NCI-H1092 (cell line): ENCODE results near the gene SETD9.

Experiments
- DNase-seq: peaks from one replicate; lab custom pipeline; 2025; lab: John Stamatoyannopoulos, UW

Gene SETD9

GRCh38 chr5:56938858-56939257 is 29.5 kb downstream of the SETD9 start:
- DNase-seq = no peak

GRCh38 chr5:56941981-56942380 is 32.6 kb downstream of the SETD9 start:
- DNase-seq = no peak

- no peak for DNase-seq
These were observed 37.7 kb downstream of the SETD9 start for GRCh38 chr5:56947052-56947451.

- DNase-seq = no peak
These were observed 41.3 kb downstream of the SETD9 start for GRCh38 chr5:56950626-56951125.

GRCh38 chr5:56951126-56951945 is 41.9 kb downstream of the SETD9 start:
- no peak for DNase-seq

GRCh38 chr5:56951946-56952691 is 42.7 kb downstream of the SETD9 start, which contains the start of gene MIER3:
MIER3 (minus strand) TSS chr5:56952123; CDS start chr5:56952102, 21 bp downstream.
- DNase-seq = peak; percentile 33

- no peak for DNase-seq
These were observed 44.9 kb downstream of the SETD9 start for GRCh38 chr5:56954262-56954661.

- DNase-seq = no peak
These were observed 49.2 kb downstream of the SETD9 start for GRCh38 chr5:56958595-56958994.

- no peak for DNase-seq
These were observed 49.9 kb downstream of the SETD9 start for GRCh38 chr5:56959326-56959725.

- DNase-seq = no peak
These were observed 52.4 kb downstream of the SETD9 start for GRCh38 chr5:56961746-56962145.

- DNase-seq = no peak
These were observed 52.9 kb downstream of the SETD9 start for GRCh38 chr5:56962286-56962685.

GRCh38 chr5:56963246-56963645 is 53.9 kb downstream of the SETD9 start:
- DNase-seq = no peak

GRCh38 chr5:56964173-56964572 is 54.8 kb downstream of the SETD9 start:
- no peak for DNase-seq
